GM12872 (cell line): ENCODE measurements around the gene CPEB3.
A peak's percentile ranks its signal among the peaks of the same experiment; 100 is the strongest.

Experiments used
- CTCF ChIP-seq: IDR thresholded peaks from 3 replicates; pipeline ENCODE4 v1.5.1; 2011; ENCODE audit warnings: low read depth, mild to moderate bottlenecking, low read length, moderate library complexity; ENCODE audit not compliant: insufficient read depth

Gene CPEB3

GRCh38 chr10:92219559-92219958 lies 71.3 kb downstream of the CPEB3 start:
- no peak for TF ChIP-seq CTCF

- TF ChIP-seq CTCF = no peak
These were observed 72.3 kb downstream of the CPEB3 start for GRCh38 chr10:92218569-92218968.

- 0 out of 3 replicates have a peak, but pooled peaks have one; percentile 25 for TF ChIP-seq CTCF
These were observed 74.3 kb downstream of the CPEB3 start for GRCh38 chr10:92216608-92217007.

- no peak for TF ChIP-seq CTCF
These were observed 77.8 kb downstream of the CPEB3 start for GRCh38 chr10:92213049-92213448.

GRCh38 chr10:92208736-92209135 lies 82.1 kb downstream of the CPEB3 start:
- TF ChIP-seq CTCF = no peak

- TF ChIP-seq CTCF = no peak
These were observed 82.6 kb downstream of the CPEB3 start for GRCh38 chr10:92208157-92208720.

- TF ChIP-seq CTCF = no peak
These were observed 83.8 kb downstream of the CPEB3 start for GRCh38 chr10:92207061-92207460.
